Dedifferentiated amniotic fluid mesenchymal stem cell (primary cell): Measurements from ENCODE around the gene EPS8L3.
A peak's percentile ranks its signal among the peaks of the same experiment; 100 is the strongest.

Source experiments
- DNase-seq: peaks from one replicate; pipeline ENCODE4 v3.0.0-alpha.2; 2016; ENCODE audit errors: extremely low spot score

EPS8L3 gene

GRCh38 chr1:109739738-109740614 lies 23.7 kb downstream of the EPS8L3 start:
- peak; percentile 58 for DNase-seq

DNA sequence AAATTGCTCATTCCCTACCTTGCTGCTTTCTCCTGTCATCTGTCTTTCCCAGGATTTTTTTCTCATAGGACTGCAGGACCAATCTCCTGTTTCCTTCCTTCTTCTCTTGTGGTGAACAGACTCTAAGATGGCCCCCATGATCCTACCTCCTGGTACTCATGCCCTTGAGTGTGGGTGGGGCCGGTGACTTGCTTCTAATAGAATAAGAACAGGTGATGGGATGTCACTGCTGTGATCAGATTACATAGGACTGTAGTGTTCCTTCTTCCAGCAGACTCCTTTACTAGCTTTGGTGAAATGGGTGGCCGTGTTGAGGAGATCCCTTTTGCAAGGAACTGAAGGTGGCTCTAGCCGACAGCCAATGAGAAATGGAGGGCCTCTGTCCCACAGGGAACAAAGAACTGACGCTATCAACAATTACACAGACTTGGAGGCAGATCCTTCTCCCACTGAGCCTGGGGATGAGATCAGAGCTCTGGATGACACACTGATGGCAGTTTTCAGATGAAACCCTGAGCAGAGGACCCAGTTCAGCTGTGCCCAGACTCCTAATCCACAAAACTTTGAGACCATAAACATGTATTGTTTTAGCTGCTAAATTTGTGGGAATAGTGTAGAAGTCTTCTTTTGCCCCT lies 30.4 kb downstream of the EPS8L3 start:
- DNase-seq, result no peak

DNA sequence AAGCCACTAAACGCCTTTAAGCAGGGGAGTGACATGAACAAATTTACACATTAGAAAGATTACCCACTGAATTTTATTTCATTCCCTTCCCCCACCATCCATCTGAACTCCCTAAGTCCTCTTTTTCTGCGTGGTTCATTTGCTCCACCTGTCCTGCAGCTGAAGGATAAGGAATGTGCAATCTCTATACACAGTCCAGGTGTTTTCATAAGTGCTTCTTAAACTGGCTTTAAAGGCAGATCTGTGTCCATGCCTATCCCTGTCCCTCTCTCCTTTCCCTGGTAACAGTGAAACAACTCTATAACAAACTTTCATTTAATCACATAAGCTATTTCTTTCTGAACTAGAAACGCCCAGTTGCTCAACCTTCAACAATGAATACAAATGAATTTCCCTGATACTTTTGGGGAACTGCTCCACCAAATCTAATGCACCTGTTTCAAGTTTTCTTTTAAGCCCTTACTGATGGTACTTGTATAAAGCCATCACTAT lies 31.3 kb downstream of the EPS8L3 start:
- DNase-seq, result no peak

DNA sequence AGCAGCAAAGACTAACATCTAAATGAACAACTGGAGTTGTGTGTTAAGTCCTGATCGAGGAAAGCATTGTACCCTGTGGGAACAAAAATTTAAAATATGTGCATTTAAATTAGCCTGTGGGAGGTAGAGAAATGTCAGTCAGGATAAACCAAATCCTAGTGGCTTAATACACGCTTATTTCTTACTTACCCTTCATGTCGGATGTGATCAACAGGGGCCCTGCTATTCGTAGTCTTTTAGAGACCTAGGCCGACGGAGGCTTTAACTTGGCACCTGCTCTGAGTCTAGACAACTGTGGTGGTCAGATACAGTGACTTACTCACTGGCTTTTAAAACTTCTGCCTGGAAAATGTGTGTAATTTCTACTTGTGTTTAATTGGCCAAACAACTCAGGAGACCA lies 33.1 kb downstream of the EPS8L3 start:
- DNase-seq, result no peak

GRCh38 chr1:109728870-109729269 lies 34.9 kb downstream of the EPS8L3 start:
- DNase-seq, result no peak

DNA sequence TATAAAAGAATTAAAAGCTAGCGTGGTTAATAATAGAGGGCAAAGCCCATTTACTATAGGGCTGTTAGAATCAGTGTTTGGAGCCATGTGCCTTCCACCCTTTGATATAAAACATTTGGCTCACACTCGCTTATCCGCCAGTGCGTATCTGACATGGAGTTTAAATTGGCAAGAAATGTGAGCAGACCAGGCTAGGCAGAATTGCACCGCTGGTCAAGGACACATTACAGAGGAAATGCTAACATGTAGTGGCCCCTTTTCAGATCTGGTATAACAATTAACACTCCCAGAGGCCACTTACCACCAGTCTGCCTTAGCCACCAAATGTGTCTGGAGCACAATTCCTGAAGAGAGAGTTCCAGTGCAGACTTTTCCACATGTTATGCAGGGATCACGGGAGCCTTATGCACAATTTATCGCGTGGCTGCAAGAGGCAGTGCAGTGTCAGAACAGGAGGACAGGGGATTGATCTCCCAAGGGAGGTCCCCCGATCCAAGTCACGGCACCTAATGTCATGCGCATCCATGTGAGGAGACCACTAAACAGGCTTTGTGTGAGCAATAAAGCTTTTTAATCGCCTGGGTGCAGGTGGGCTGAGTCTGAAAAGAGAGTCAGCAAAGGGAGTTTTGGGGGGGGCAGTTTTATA lies 36.9 kb downstream of the EPS8L3 start:
- no peak for DNase-seq

- no peak for DNase-seq
Observed at GRCh38 chr1:109726007-109726406, 37.7 kb downstream of the EPS8L3 start.

DNA sequence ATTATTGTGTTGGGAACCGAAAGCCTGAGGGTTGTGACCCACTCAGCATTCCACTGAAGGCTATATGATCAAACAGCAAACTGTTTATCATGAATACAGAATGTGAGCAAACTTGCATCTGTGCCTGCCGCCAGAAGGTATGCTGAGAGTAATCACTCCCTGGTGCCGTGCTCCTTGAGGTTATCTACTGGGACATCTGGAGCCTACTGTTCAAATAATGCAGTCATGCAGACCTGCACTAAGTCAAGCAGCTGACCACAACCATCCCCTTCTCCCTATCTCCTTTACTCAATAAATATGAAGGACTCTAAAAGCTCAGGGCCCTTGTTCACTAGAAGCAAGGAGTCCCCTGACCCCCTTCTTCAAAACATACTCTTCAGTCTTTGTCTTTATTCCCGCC lies 38.2 kb downstream of the EPS8L3 start:
- no peak for DNase-seq

GRCh38 chr1:109724933-109725332 lies 38.8 kb downstream of the EPS8L3 start:
- no peak for DNase-seq

DNA sequence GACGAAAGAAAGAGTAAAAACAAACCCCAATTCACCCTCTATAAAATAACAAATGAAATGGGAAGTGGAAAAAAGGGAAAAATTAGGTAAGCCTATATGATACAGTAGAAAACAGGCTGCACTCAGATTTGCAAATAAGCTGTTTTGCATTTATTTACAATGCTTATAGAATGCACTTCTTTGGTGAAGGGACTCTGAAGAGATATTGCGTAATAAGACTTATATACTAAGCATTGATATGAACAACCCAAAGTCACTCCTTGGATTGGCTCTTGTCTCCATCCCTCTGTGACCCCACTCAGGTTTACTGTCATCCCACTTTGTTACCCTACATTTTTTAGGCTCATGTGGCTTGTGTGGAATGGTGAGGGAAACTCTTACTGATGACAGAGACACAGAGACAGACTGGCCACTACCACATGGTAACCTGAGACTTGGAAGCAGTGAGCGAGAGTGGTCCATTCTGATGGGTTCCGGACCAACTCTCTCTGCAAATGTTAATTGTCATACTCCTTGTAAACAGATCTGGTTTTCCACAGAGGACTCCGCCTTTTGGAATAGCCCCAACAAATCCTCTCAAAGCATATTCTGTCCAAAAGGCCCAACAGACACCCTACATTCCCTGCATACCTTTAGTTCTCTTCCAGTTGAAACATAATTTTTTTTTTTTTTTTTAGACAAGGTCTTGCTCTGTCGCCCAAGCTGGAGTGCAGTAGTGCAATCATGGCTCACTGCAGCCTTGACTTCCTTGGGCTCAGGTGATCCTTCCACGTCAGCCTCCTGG lies 40.6 kb downstream of the EPS8L3 start:
- DNase-seq, result peak; percentile 24

GRCh38 chr1:109721971-109722370 lies 41.8 kb downstream of the EPS8L3 start:
- no peak for DNase-seq

GRCh38 chr1:109721042-109721441 lies 42.7 kb downstream of the EPS8L3 start:
- no peak for DNase-seq

GRCh38 chr1:109719337-109719837 lies 44.3 kb downstream of the EPS8L3 start:
- DNase-seq, result peak; percentile 20

GRCh38 chr1:109718495-109718894 lies 45.2 kb downstream of the EPS8L3 start:
- peak; percentile 4 for DNase-seq

GRCh38 chr1:109717729-109718128 lies 46.0 kb downstream of the EPS8L3 start:
- DNase-seq, result peak; percentile 6

DNA sequence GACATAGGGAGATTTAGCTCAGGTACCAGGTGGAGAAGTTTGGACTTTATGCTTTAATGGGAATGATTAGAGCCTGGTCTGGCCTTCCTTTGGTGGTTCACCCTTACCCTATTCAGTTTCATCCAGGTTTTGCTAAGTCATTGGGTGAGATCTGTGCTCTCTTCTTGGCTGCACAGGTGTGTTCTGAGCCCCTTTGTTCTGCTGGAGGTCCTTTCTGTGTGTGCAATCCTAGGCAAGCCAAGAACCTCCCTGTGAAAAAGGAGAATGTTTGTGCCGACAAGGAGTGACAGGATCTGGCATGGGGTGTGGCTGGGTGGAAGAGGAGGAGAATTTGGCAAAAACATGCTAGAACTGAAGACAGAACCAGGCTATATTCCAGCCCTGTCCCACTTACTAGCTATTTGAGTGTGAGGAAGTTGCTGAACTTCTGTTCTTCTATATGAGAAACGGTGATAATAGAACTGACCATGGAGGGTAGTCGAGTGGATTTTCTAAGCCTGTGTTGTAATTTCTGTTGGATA lies 47.1 kb downstream of the EPS8L3 start:
- DNase-seq, result peak; percentile 11

- DNase-seq, result no peak
Observed at GRCh38 chr1:109716121-109716520, 47.6 kb downstream of the EPS8L3 start.

- no peak for DNase-seq
Observed at GRCh38 chr1:109714661-109715372, 48.9 kb downstream of the EPS8L3 start.

- no peak for DNase-seq
Observed at GRCh38 chr1:109713636-109714035, 50.1 kb downstream of the EPS8L3 start.

- no peak for DNase-seq
Observed at GRCh38 chr1:109712321-109712864, 51.3 kb downstream of the EPS8L3 start.
